GM12878 (cell line): Measurements from ENCODE around the gene HIF3A. TPM values are rescaled to one million over a fixed set of nuclear protein-coding genes. Genes with fewer than 3 reads are reported as not detected.

Experiments
- ATAC-seq: fragments of 200-7000 bp; cut with Tn5 transposase; 3 replicates; pipeline ENCODE4 v1.9.1; 2020; ENCODE audit warnings: mild to moderate bottlenecking, moderate library complexity
- BruUV-seq: library from RNA; stranded (reverse); fragments of 400-500 nt; replicated peaks from 2 replicates; lab custom pipeline; 2021; lab: Mats Ljungman, UMichigan
- CTCF ChIA-PET: fragments of 300-600 bp; sonication (Branson Sonifier 250); formaldehyde crosslinking; extraction: SDS; loops from one replicate; lab custom pipeline; 2021; ENCODE audit warnings: inconsistent platforms; lab: Yijun Ruan, JAX
- POLR2A ChIA-PET: fragments of 350-600 bp; formaldehyde crosslinking; extraction: SDS; loops from one replicate; lab custom pipeline; 2021; ENCODE audit warnings: inconsistent platforms; lab: Charles Lee
- RAD21 ChIA-PET: fragments of 300-600 bp; sonication (Branson Sonifier 250); formaldehyde crosslinking; loops from one replicate; lab custom pipeline; 2023; ENCODE audit warnings: antibody characterized with exemption; ENCODE audit not compliant: unreplicated experiment; lab: Charles Lee
- SMC1A ChIA-PET: fragments of 300-600 bp; sonication (Branson Sonifier 250); formaldehyde crosslinking; loops from one replicate; lab custom pipeline; 2023; ENCODE audit not compliant: unreplicated experiment, uncharacterized antibody; lab: Charles Lee
- DNase-seq: peaks from one replicate; pipeline ENCODE4 v3.0.0-alpha.2; 2011; ENCODE audit warnings: low read depth, low spot score
- FAIRE-seq: peaks from 3 replicates; lab custom pipeline; 2011; peaks lifted over from hg19 to GRCh38; lab: Jason Lieb, UNC
- H2AFZ ChIP-seq: 2 replicates; pipeline ENCODE4 v1.6.0; 2011; ENCODE audit warnings: low read depth, low read length, control low read depth; ENCODE audit not compliant: control insufficient read depth
- H3K27ac ChIP-seq: 2 replicates; pipeline ENCODE4 v1.5.1; 2011; ENCODE audit warnings: control low read depth; ENCODE audit not compliant: control insufficient read depth, insufficient read depth
- H3K27me3 ChIP-seq, 2 experiments: replicated peaks in 1 of 2; 2 replicates each; pipeline versions ENCODE4 v1.6.0 to v1.6.1; 2011; ENCODE audit warnings: low read length in 1 of 2; ENCODE audit not compliant: control insufficient read depth in 2 of 2, insufficient read depth in 2 of 2
- H3K36me3 ChIP-seq, 2 experiments: 2 replicates each; pipeline ENCODE4 v1.5.1; 2011; ENCODE audit warnings: low read length in 1 of 2; ENCODE audit not compliant: control insufficient read depth in 2 of 2, insufficient read depth in 2 of 2
- H3K4me1 ChIP-seq: 2 replicates; pipeline ENCODE4 v1.6.1; 2011; ENCODE audit warnings: mild to moderate bottlenecking, low read length, moderate library complexity, mixed read lengths; ENCODE audit not compliant: control insufficient read depth, insufficient read depth
- H3K4me2 ChIP-seq: 2 replicates; pipeline ENCODE4 v1.6.0; 2011; ENCODE audit warnings: control low read depth; ENCODE audit not compliant: control insufficient read depth, insufficient read depth
- H3K4me3 ChIP-seq: fragments of 200-600 bp; sonication (generic); 2 replicates; pipeline ENCODE4 v1.5.1; 2016
- H3K79me2 ChIP-seq: 2 replicates; pipeline ENCODE4 v1.6.0; 2011; ENCODE audit warnings: low read length; ENCODE audit not compliant: control insufficient read depth, insufficient read depth
- H3K9ac ChIP-seq: 2 replicates; pipeline ENCODE4 v1.8.0; 2011; ENCODE audit warnings: low read length, control low read depth, mixed read lengths; ENCODE audit not compliant: control insufficient read depth, insufficient read depth
- H3K9me3 ChIP-seq: replicated peaks from 3 replicates; pipeline ENCODE4 v1.5.1; 2011; ENCODE audit warnings: mild to moderate bottlenecking, low read length; ENCODE audit not compliant: control insufficient read depth, insufficient read depth
- H4K20me1 ChIP-seq: 2 replicates; pipeline ENCODE4 v1.6.0; 2011; ENCODE audit not compliant: control insufficient read depth, insufficient read depth
- BCL11A ChIP-seq: IDR thresholded peaks from 2 replicates; pipeline ENCODE4 v1.6.1; 2011; ENCODE audit warnings: low read depth, low read length
- BMI1 ChIP-seq: fragments of 450-650 bp; IDR thresholded peaks from 2 replicates; pipeline ENCODE4 v1.6.1; 2016; ENCODE audit warnings: mild to moderate bottlenecking, moderate library complexity, borderline replicate concordance
- CEBPB ChIP-seq, 2 experiments: fragments of 150-350 bp in 1 of 2; IDR thresholded peaks; 2 replicates each; pipeline ENCODE4 v1.6.1; 2012 to 2014; ENCODE audit warnings: low read depth in 2 of 2, low read length in 2 of 2, borderline replicate concordance in 1 of 2, inconsistent platforms in 1 of 2
- JUNB ChIP-seq: IDR thresholded peaks from 2 replicates; pipeline ENCODE4 v1.6.1; 2016; ENCODE audit warnings: antibody characterized with exemption, mild to moderate bottlenecking
- JUND ChIP-seq: IDR thresholded peaks from 2 replicates; pipeline ENCODE4 v1.6.1; 2012; ENCODE audit warnings: low read depth, mild to moderate bottlenecking, low read length, improper control_type of control experiment, moderate library complexity
- KDM1A ChIP-seq: fragments of 200-600 bp; sonication (generic); IDR thresholded peaks from 2 replicates; pipeline ENCODE4 v1.6.1; 2016; ENCODE audit warnings: borderline replicate concordance
- MXI1 ChIP-seq: fragments of 150-350 bp; IDR thresholded peaks from 2 replicates; pipeline ENCODE4 v1.6.1; 2011; ENCODE audit warnings: low read depth, mild to moderate bottlenecking, inconsistent platforms, low read length, improper control_type of control experiment
- NR2C1 ChIP-seq: fragments of 450-650 bp; IDR thresholded peaks from 2 replicates; pipeline ENCODE4 v1.6.1; 2017; ENCODE audit warnings: antibody characterized with exemption, mild to moderate bottlenecking, moderate library complexity
- PAX8 ChIP-seq: fragments of 450-650 bp; IDR thresholded peaks from 2 replicates; pipeline ENCODE4 v1.6.1; 2017; ENCODE audit warnings: mild to moderate bottlenecking, moderate library complexity
- POLR2AphosphoS5 ChIP-seq: IDR thresholded peaks from 2 replicates; pipeline ENCODE4 v1.6.1; 2011; ENCODE audit warnings: mild to moderate bottlenecking, low read length, inconsistent platforms
- TARDBP ChIP-seq: IDR thresholded peaks from 2 replicates; pipeline ENCODE4 v1.6.1; 2016; ENCODE audit warnings: borderline replicate concordance
- TCF12 ChIP-seq: IDR thresholded peaks from 2 replicates; pipeline ENCODE4 v1.6.1; 2011; ENCODE audit warnings: low read depth, mild to moderate bottlenecking, low read length
- ZBTB11 ChIP-seq: fragments of 450-650 bp; formaldehyde crosslinking; IDR thresholded peaks from 2 replicates; pipeline ENCODE4 v1.5.0; 2022; ENCODE audit warnings: mild to moderate bottlenecking, missing genetic modification characterization
- ZZZ3 ChIP-seq: IDR thresholded peaks from 2 replicates; pipeline ENCODE4 v1.6.1; 2011; ENCODE audit warnings: low read depth; ENCODE audit not compliant: control insufficient read depth, insufficient read length
- WGBS: methylation state at CpG from one replicate; pipeline ENCODE4 v1.1.6; 2016; ENCODE audit warnings: low lambda C conversion rate; ENCODE audit not compliant: insufficient replicate concordance, insufficient coverage; ENCODE audit errors: missing lambda C conversion rate; 5-methylcytosine and 5-hydroxymethylcytosine counted together
- in situ Hi-C: fragments of 300-500 bp; cut with MboI; formaldehyde crosslinking; loops from 9 replicates; pipeline ENCODE4 v1.14.3; 2018; ENCODE audit warnings: mixed read lengths
- intact Hi-C: fragments of 100-400 bp; cut with micrococcal nuclease; formaldehyde crosslinking; loops from one replicate; pipeline ENCODE4 v1.14.2; 2022; ENCODE audit not compliant: unreplicated experiment
- polyA plus RNA-seq, 11 experiments: library from polyadenylated mRNA; depleted of rRNA in 4 of 11; unstranded in 6 of 11; stranded (reverse) in 5 of 11; fragments of >200 nt; fragmentation: Nextera tagmentation in 4 of 11; fragmentation: Illumina TruSeq in 1 of 11; extraction: Ambion mirVana in 4 of 11; extraction: Trizol in 1 of 11; gene quantifications; 1 replicate in 1 of 11; 2 replicates in 10 of 11; pipeline versions ENCODE4 v1.2.1 to v1.2.3, GENCODE V29; 2011 to 2016; ENCODE audit warnings: inconsistent platforms in 2 of 11, missing spikeins in 2 of 11, low read depth in 1 of 11
- total RNA-seq, 4 experiments: library from RNA; depleted of rRNA in 3 of 4; stranded (reverse); fragments of >200 nt in 3 of 4; fragmentation: Illumina TruSeq in 1 of 4; extraction: Trizol in 1 of 4; gene quantifications; 2 replicates each; pipeline versions ENCODE4 v1.2.1 to v1.2.3, GENCODE V29; 2013 to 2021
- TF ChIP-seq, protein P1 (sequence below): fragments of 150-350 bp; IDR thresholded peaks from 2 replicates; pipeline ENCODE4 v1.6.1; 2016; ENCODE audit warnings: low read depth, low read length
- TF ChIP-seq, protein P2 (sequence below): IDR thresholded peaks from 2 replicates; pipeline ENCODE4 v1.6.1; 2012; ENCODE audit warnings: low read length, inconsistent platforms

HIF3A gene
- total and polyA plus RNA-seq, 10 of the 15 experiments (the other 5 are each of a cell fraction or from before 2014, with no cell fraction given): 0.03 to 0.20 (median 0.06) TPM; not detected in 5

- FAIRE-seq (no peak), DNase-seq (no peak)
- Histone ChIP-seq H3K36me3 (peaks cover 15 to 30% of the 10 kb centered on the region in 2 experiments; a peak in 3 of 4 replicates), H3K9ac (no peak overlapping the region), H3K79me2 (peaks cover 8% of the 10 kb centered on the region), H3K9me3 (no peaks in the 10 kb centered on the region)
- POLR2A ChIA-PET: no interaction called here
- TF ChIP-seq, protein P1, sequence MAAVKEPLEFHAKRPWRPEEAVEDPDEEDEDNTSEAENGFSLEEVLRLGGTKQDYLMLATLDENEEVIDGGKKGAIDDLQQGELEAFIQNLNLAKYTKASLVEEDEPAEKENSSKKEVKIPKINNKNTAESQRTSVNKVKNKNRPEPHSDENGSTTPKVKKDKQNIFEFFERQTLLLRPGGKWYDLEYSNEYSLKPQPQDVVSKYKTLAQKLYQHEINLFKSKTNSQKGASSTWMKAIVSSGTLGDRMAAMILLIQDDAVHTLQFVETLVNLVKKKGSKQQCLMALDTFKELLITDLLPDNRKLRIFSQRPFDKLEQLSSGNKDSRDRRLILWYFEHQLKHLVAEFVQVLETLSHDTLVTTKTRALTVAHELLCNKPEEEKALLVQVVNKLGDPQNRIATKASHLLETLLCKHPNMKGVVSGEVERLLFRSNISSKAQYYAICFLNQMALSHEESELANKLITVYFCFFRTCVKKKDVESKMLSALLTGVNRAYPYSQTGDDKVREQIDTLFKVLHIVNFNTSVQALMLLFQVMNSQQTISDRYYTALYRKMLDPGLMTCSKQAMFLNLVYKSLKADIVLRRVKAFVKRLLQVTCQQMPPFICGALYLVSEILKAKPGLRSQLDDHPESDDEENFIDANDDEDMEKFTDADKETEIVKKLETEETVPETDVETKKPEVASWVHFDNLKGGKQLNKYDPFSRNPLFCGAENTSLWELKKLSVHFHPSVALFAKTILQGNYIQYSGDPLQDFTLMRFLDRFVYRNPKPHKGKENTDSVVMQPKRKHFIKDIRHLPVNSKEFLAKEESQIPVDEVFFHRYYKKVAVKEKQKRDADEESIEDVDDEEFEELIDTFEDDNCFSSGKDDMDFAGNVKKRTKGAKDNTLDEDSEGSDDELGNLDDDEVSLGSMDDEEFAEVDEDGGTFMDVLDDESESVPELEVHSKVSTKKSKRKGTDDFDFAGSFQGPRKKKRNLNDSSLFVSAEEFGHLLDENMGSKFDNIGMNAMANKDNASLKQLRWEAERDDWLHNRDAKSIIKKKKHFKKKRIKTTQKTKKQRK: no peak
- no peak for TF ChIP-seq JUND
- TF ChIP-seq ZZZ3: no peak
- no peak for TF ChIP-seq PAX8
- no peak for TF ChIP-seq BCL11A
- no peak for TF ChIP-seq CEBPB (IDR thresholded peaks at IDR 0.05; ENCODE audit: borderline replicate concordance in 1 of 2, low read depth in 2 of 2, low read length in 2 of 2)
- TF ChIP-seq POLR2AphosphoS5: no peak
- TF ChIP-seq TCF12: no peak
- TF ChIP-seq MXI1: no peak
- no peak for TF ChIP-seq TARDBP
- TF ChIP-seq NR2C1: no peak
- no peak for TF ChIP-seq KDM1A
- no peak for TF ChIP-seq BMI1
- TF ChIP-seq, protein P2, sequence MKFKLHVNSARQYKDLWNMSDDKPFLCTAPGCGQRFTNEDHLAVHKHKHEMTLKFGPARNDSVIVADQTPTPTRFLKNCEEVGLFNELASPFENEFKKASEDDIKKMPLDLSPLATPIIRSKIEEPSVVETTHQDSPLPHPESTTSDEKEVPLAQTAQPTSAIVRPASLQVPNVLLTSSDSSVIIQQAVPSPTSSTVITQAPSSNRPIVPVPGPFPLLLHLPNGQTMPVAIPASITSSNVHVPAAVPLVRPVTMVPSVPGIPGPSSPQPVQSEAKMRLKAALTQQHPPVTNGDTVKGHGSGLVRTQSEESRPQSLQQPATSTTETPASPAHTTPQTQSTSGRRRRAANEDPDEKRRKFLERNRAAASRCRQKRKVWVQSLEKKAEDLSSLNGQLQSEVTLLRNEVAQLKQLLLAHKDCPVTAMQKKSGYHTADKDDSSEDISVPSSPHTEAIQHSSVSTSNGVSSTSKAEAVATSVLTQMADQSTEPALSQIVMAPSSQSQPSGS: no peak
- TF ChIP-seq JUNB: no peak
- no peak for TF ChIP-seq ZBTB11 (CRISPR knock-in tag)
- TF ChIP-seq, all 136 proteins: peak for 0
- peaks cover 3% of the 10 kb centered on the region; the same call in 1 of the 2 replicates for H4K20me1 ChIP-seq
- no peak overlapping the region for H3K4me3 ChIP-seq
- ChIA-PET CTCF (no interaction called here), RAD21 (no interaction called here), SMC1A (interaction anchor here (0.6 kb wide), 1 partner anchor 22 kb away, joined by 4 read pairs; no protein-coding TSS in a partner anchor)
- intact Hi-C loops: no loop called here
- no peak overlapping the region for H3K4me2 ChIP-seq
- no peak overlapping the region for H3K27ac ChIP-seq
- no peaks in the 10 kb centered on the region for H3K27me3 ChIP-seq
- in situ Hi-C loops: no loop called here
- ATAC-seq: no peak
- no TSS peak for BruUV-seq
- H2AFZ ChIP-seq: no peak overlapping the region
- 89% methylated on average over 16 of the region's 17 CpGs for WGBS
- H3K4me1 ChIP-seq: peaks cover 7% of the 10 kb centered on the region
Observed at GRCh38 chr19:46373491-46374359, 76.9 kb downstream of the HIF3A start.
